Ramos (cell line): ENCODE measurements around the gene AMOTL2.

Experiments
- in situ Hi-C: fragments of 300-500 bp; cut with MboI; formaldehyde crosslinking; loops from one replicate; pipeline ENCODE4 v1.14.3; 2022; ENCODE audit warnings: low sequenced_read_pairs; ENCODE audit not compliant: unreplicated experiment

Gene AMOTL2

GRCh38 chr3:134381076-134381475 is 6.8 kb upstream of the AMOTL2 start:
- in situ Hi-C loops = no loop called here

GRCh38 chr3:134380249-134380648 is 6.0 kb upstream of the AMOTL2 start:
- in situ Hi-C loops = no loop called here

GRCh38 chr3:134378818-134379217 is 4.6 kb upstream of the AMOTL2 start:
- in situ Hi-C loops = no loop called here

GRCh38 chr3:134378384-134378783 is 4.1 kb upstream of the AMOTL2 start:
- in situ Hi-C loops = no loop called here

- in situ Hi-C loops = no loop called here
Measured at GRCh38 chr3:134377896-134378295, 3.6 kb upstream of the AMOTL2 start.

- in situ Hi-C loops = no loop called here
Measured at GRCh38 chr3:134376786-134377426, 2.7 kb upstream of the AMOTL2 start.

GRCh38 chr3:134376385-134376765 is 2.1 kb upstream of the AMOTL2 start:
- in situ Hi-C loops = no loop called here

GRCh38 chr3:134375582-134376384 is 1.5 kb upstream of the AMOTL2 start:
- in situ Hi-C loops = no loop called here

GRCh38 chr3:134374791-134375581 is 739 bp upstream of the AMOTL2 start:
- in situ Hi-C loops = no loop called here

- in situ Hi-C loops = no loop called here
Measured at GRCh38 chr3:134373271-134374104, 759 bp downstream of the AMOTL2 start.

GRCh38 chr3:134372396-134373270 is 1.6 kb downstream of the AMOTL2 start:
- in situ Hi-C loops = no loop called here

- in situ Hi-C loops = no loop called here
Measured at GRCh38 chr3:134371542-134372324, 2.5 kb downstream of the AMOTL2 start.

- in situ Hi-C loops = no loop called here
Measured at GRCh38 chr3:134370611-134371531, 3.4 kb downstream of the AMOTL2 start.

GRCh38 chr3:134369861-134370596 is 4.2 kb downstream of the AMOTL2 start:
- in situ Hi-C loops = no loop called here

- in situ Hi-C loops = no loop called here
Measured at GRCh38 chr3:134369231-134369741, 5.0 kb downstream of the AMOTL2 start.

- in situ Hi-C loops = no loop called here
Measured at GRCh38 chr3:134368751-134369105, 5.5 kb downstream of the AMOTL2 start.
